Mucosa of descending colon (tissue), 3 donors: Measurements from ENCODE around the gene PBX1. TPM values are rescaled to one million over a fixed set of nuclear protein-coding genes. Genes with fewer than 3 reads are reported as not detected.

ENCODE experiments used
- ATAC-seq: fragments of 200-7000 bp; cut with Tn5 transposase; one replicate; pipeline ENCODE4 v1.9.1; 2020; ENCODE audit warnings: mild to moderate bottlenecking, moderate library complexity
- DNase-seq, 3 donors: peaks; one replicate each; pipeline ENCODE4 v3.0.0-alpha.2; 2020
- H3K36me3 ChIP-seq: fragments of 200-600 bp; one replicate; pipeline ENCODE4 v1.8.0; 2021; ENCODE audit warnings: low read depth, mild to moderate bottlenecking
- H3K4me1 ChIP-seq: fragments of 200-600 bp; one replicate; pipeline ENCODE4 v1.8.0; 2021; ENCODE audit warnings: low read depth, mild to moderate bottlenecking
- H3K4me3 ChIP-seq: fragments of 200-600 bp; one replicate; pipeline ENCODE4 v1.8.0; 2021; ENCODE audit warnings: mild to moderate bottlenecking
- H3K9me3 ChIP-seq: fragments of 200-600 bp; one replicate; pipeline ENCODE4 v1.8.0; 2021; ENCODE audit warnings: mild to moderate bottlenecking
- CTCF ChIP-seq: fragments of 200-600 bp; IDR thresholded peaks from one replicate; pipeline ENCODE4 v1.8.0; 2022; ENCODE audit warnings: antibody characterized with exemption, mild to moderate bottlenecking
- intact Hi-C, 2 donors: fragments of 100-400 bp; cut with DNase I in 1 of 2; cut with micrococcal nuclease in 1 of 2; formaldehyde crosslinking; loops; one replicate each; pipeline versions ENCODE4 v1.11.0 to v1.11.1; 2022; cut with DNase I, micrococcal nuclease
- total RNA-seq, 3 donors: library from RNA; stranded (reverse); fragmentation: NEBNext Ultra II Directional in 2 of 3; extraction: Animal tissue kit (Norgen Biotek cat#: 25700) in 2 of 3; gene quantifications; one replicate each; pipeline versions ENCODE4 v1.2.1 to v1.2.4, GENCODE V29; 2021 to 2023
- donor health status: DM: no; HTN: no; CAD: no; lungs with moderate emphysema.
- donor health status: DM: no; HTN: no; CAD: no.
- donor health status: DM: no; HTN: yes; CAD: no.

The PBX1 gene
- total RNA-seq, 3 donors from 2014 or later: 52.6 to 182 (median 82.8) TPM

DNA sequence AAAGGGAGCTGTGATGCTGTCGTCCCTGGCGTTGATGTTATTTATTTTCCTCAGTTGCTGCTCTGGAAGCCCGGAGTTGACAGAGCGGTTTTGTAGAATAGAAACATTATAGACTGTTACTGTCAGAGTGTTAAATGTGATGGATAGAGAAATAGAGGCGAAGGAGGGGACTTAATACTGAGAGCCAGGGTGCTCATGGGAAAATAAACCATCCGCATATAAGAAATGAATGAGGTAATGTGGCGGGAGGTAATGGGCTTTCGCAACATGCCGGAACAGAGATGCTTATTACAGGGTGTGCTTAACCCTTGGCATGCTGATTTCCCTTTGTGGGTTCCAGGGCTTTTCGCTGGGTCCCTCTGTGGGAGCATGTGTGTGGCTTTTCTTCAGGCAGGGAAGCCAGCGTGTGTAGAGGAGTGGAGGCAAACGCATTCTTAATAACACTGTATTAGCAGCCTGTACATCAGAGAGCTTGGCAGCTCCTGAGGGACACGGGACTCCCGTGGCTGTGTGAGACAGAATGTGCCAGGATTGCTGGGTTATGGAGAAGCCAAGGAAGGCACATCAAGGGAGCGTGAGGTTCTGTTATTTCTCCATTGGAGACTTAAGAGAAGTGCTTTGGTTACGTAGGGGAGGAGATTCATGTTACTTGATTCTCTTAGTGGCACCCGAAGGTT, 141.0 kb downstream of the PBX1 start:
- no peak for DNase-seq
- H3K4me3 ChIP-seq: no peak overlapping the region
- no peak for ATAC-seq
- H3K9me3 ChIP-seq: no peaks in the 10 kb centered on the region
- intact Hi-C loops: no loop called here
- no peak for TF ChIP-seq CTCF
- peaks cover 5% of the 10 kb centered on the region for H3K4me1 ChIP-seq
- no peaks in the 10 kb centered on the region for H3K36me3 ChIP-seq

DNA sequence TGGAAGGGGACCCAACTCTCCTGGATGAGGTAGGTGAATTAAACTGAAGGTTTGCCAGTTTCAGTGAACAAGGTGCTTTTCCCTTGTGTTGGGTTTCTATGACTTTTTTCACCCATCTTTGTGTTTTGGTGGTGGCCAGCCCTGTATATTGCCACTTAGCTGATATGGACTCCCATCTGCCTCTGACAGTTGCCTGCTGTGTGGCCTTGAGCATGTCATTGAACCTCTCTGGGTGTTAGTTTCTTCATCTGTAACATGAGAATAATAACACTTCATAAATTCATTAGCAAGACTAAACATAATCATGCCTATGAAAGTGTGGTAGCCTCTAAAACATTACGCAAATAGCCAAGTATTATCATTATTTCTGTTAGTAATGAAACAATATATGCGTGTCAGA, 141.7 kb downstream of the PBX1 start:
- TF ChIP-seq CTCF: no peak
- intact Hi-C loops: no loop called here
- Histone ChIP-seq H3K36me3 (no peaks in the 10 kb centered on the region), H3K9me3 (no peaks in the 10 kb centered on the region), H3K4me1 (peaks cover 10% of the 10 kb centered on the region), H3K4me3 (no peak overlapping the region)
- DNase-seq: no peak
- no peak for ATAC-seq

GRCh38 chr1:164701189-164701761, 142.3 kb downstream of the PBX1 start:
- Histone ChIP-seq H3K9me3 (no peaks in the 10 kb centered on the region), H3K4me1 (peaks cover 16% of the 10 kb centered on the region), H3K4me3 (no peak overlapping the region), H3K36me3 (no peaks in the 10 kb centered on the region)
- no peak for TF ChIP-seq CTCF
- no peak for ATAC-seq
- intact Hi-C loops: no loop called here
- no peak for DNase-seq

GRCh38 chr1:164702216-164702615, 143.2 kb downstream of the PBX1 start:
- DNase-seq (no peak), ATAC-seq (no peak)
- intact Hi-C loops: no loop called here
- H3K36me3 ChIP-seq: no peaks in the 10 kb centered on the region
- H3K4me3 ChIP-seq: no peak overlapping the region
- TF ChIP-seq CTCF: no peak
- peaks cover 25% of the 10 kb centered on the region for H3K4me1 ChIP-seq
- H3K9me3 ChIP-seq: no peaks in the 10 kb centered on the region

- Histone ChIP-seq H3K4me3 (no peak overlapping the region), H3K4me1 (peaks cover 30% of the 10 kb centered on the region), H3K36me3 (no peaks in the 10 kb centered on the region), H3K9me3 (no peaks in the 10 kb centered on the region)
- TF ChIP-seq CTCF: no peak
- DNase-seq (no peak), ATAC-seq (no peak)
- intact Hi-C loops: no loop called here
Measured at GRCh38 chr1:164702664-164703063, 143.7 kb downstream of the PBX1 start.
